HepG2 (cell line): ENCODE results near the gene PLS1. TPM values are rescaled to one million over a fixed set of nuclear protein-coding genes. Genes with fewer than 3 reads are reported as not detected.

Source experiments
- ATAC-seq: fragments of 200-7000 bp; cut with Tn5 transposase; 3 replicates; pipeline ENCODE4 v1.9.1; 2020; ENCODE audit warnings: mild to moderate bottlenecking, moderate library complexity
- BruUV-seq: library from RNA; stranded (reverse); fragments of 400-500 nt; replicated peaks from 2 replicates; lab custom pipeline; 2021; lab: Mats Ljungman, UMichigan
- CTCF ChIA-PET: fragments of 300-600 bp; formaldehyde crosslinking; extraction: SDS; loops from one replicate; lab custom pipeline; 2021; ENCODE audit warnings: low total read pairs, inconsistent platforms, low intra/inter-chr PET ratio; lab: Yijun Ruan, JAX
- POLR2A ChIA-PET: fragments of 350-600 bp; sonication (Branson Sonifier 250); formaldehyde crosslinking; loops from one replicate; lab custom pipeline; 2020; ENCODE audit warnings: antibody characterized with exemption, inconsistent platforms; lab: Yijun Ruan, JAX
- DNase-seq: peaks from one replicate; pipeline ENCODE4 v3.0.0-alpha.2; 2015; ENCODE audit warnings: low spot score
- FAIRE-seq: peaks from 3 replicates; lab custom pipeline; 2011; peaks lifted over from hg19 to GRCh38; lab: Jason Lieb, UNC
- H2AFZ ChIP-seq: one replicate; pipeline ENCODE4 v1.6.1; 2011; ENCODE audit warnings: low read length, inconsistent platforms
- H3K27ac ChIP-seq: fragments of 300-600 bp; 3 replicates; pipeline ENCODE4 v1.8.0; 2011; ENCODE audit warnings: mixed run types, mild to moderate bottlenecking, mixed read lengths, low read length, inconsistent platforms; ENCODE audit not compliant: insufficient read depth; ENCODE audit errors: extremely low read length
- H3K27me3 ChIP-seq, 2 experiments: fragments of 200-600 bp in 1 of 2; 2 replicates in 1 of 2; 3 replicates in 1 of 2; pipeline versions ENCODE4 v1.6.0 to v1.8.0; 2011; ENCODE audit warnings: low read length in 2 of 2, mild to moderate bottlenecking in 2 of 2, moderate library complexity in 2 of 2, inconsistent platforms in 1 of 2; ENCODE audit not compliant: insufficient read depth in 2 of 2, control insufficient read depth in 1 of 2
- H3K36me3 ChIP-seq, 2 experiments: fragments of 200-600 bp in 1 of 2; replicated peaks in 1 of 2; 2 replicates in 1 of 2; 3 replicates in 1 of 2; pipeline versions ENCODE4 v1.5.1 to v1.8.0; 2011; ENCODE audit warnings: low read length in 2 of 2, inconsistent platforms in 1 of 2; ENCODE audit not compliant: insufficient read depth in 2 of 2, control insufficient read depth in 1 of 2
- H3K4me1 ChIP-seq: 2 replicates; pipeline ENCODE4 v1.5.1; 2012; ENCODE audit warnings: low read length, inconsistent platforms; ENCODE audit not compliant: insufficient read depth
- H3K4me2 ChIP-seq: 2 replicates; pipeline ENCODE4 v1.6.0; 2011; ENCODE audit warnings: low read depth, low read length, inconsistent platforms
- H3K4me3 ChIP-seq, 3 experiments: fragments of 200-600 bp in 1 of 3; sonication (generic), shearing (Covaris generic) in 1 of 3; replicated peaks in 1 of 3; 2 replicates each; pipeline ENCODE4 v1.5.1; 2011 to 2016; ENCODE audit warnings: low read length in 3 of 3, inconsistent platforms in 2 of 3, low read depth in 2 of 3, mild to moderate bottlenecking in 2 of 3, control low read depth in 1 of 3, mixed read lengths in 1 of 3; ENCODE audit not compliant: insufficient read depth in 1 of 3
- H3K79me2 ChIP-seq: one replicate; pipeline ENCODE4 v1.6.1; 2011; ENCODE audit warnings: low read length, inconsistent platforms; ENCODE audit not compliant: insufficient read depth
- H3K9ac ChIP-seq: 2 replicates; pipeline ENCODE4 v1.6.0; 2011; ENCODE audit warnings: mild to moderate bottlenecking, low read depth, low read length, inconsistent platforms; ENCODE audit not compliant: insufficient read depth
- H3K9me3 ChIP-seq: 2 replicates; pipeline ENCODE4 v1.5.1; 2012; ENCODE audit warnings: mild to moderate bottlenecking, low read length
- H4K20me1 ChIP-seq: 2 replicates; pipeline ENCODE4 v1.6.0; 2011; ENCODE audit warnings: inconsistent platforms, mild to moderate bottlenecking, low read length, moderate library complexity; ENCODE audit not compliant: insufficient read depth
- ATF3 ChIP-seq: sonication (generic); formaldehyde crosslinking; IDR thresholded peaks from 2 replicates; pipeline ENCODE4 v1.4.0; 2020; ENCODE audit warnings: missing genetic modification reagents
- HIC2 ChIP-seq: sonication (generic); formaldehyde crosslinking; IDR thresholded peaks from 2 replicates; pipeline ENCODE4 v1.9.0; 2022; ENCODE audit warnings: low read depth, missing genetic modification reagents
- HNF4A ChIP-seq: sonication (generic); formaldehyde crosslinking; IDR thresholded peaks from 2 replicates; pipeline ENCODE4 v1.4.0; 2020; ENCODE audit warnings: missing genetic modification reagents
- PBX3 ChIP-seq: sonication (generic); formaldehyde crosslinking; IDR thresholded peaks from 2 replicates; pipeline ENCODE4 v1.8.1; 2023; ENCODE audit warnings: missing genetic modification reagents, inconsistent platforms, borderline replicate concordance
- POLR2A ChIP-seq, 2 experiments: IDR thresholded peaks; 2 replicates each; pipeline ENCODE4 v1.6.1; 2011; ENCODE audit warnings: low read depth in 2 of 2, low read length in 2 of 2, mild to moderate bottlenecking in 1 of 2, moderate library complexity in 1 of 2; ENCODE audit not compliant: insufficient read depth in 1 of 2
- REXO4 ChIP-seq: sonication (generic); formaldehyde crosslinking; IDR thresholded peaks from 2 replicates; pipeline ENCODE4 v1.8.0; 2022; ENCODE audit warnings: missing genetic modification reagents, mild to moderate bottlenecking, borderline replicate concordance
- RFXAP ChIP-seq: sonication (generic); formaldehyde crosslinking; IDR thresholded peaks from 2 replicates; pipeline ENCODE4 v1.4.0; 2020; ENCODE audit warnings: missing genetic modification reagents, borderline replicate concordance
- RNF2 ChIP-seq: fragments of 450-650 bp; conservative IDR thresholded peaks from 2 replicates; pipeline ENCODE4 v1.6.1; 2016; ENCODE audit warnings: low read depth
- STAT6 ChIP-seq: sonication (generic); formaldehyde crosslinking; IDR thresholded peaks from 2 replicates; pipeline ENCODE4 v1.4.0; 2020; ENCODE audit warnings: missing genetic modification reagents, mild to moderate bottlenecking, borderline replicate concordance
- ZNF136 ChIP-seq: sonication (generic); formaldehyde crosslinking; IDR thresholded peaks from 2 replicates; pipeline ENCODE4 v1.8.1; 2022; ENCODE audit warnings: low read depth, mild to moderate bottlenecking, moderate library complexity, missing genetic modification reagents
- ZNF251 ChIP-seq: sonication (generic); formaldehyde crosslinking; IDR thresholded peaks from 2 replicates; pipeline ENCODE4 v1.9.0; 2021; ENCODE audit warnings: mild to moderate bottlenecking, missing genetic modification reagents
- ZNF563 ChIP-seq: sonication (generic); formaldehyde crosslinking; IDR thresholded peaks from 2 replicates; pipeline ENCODE4 v1.8.0; 2022; ENCODE audit warnings: mild to moderate bottlenecking, moderate library complexity, missing genetic modification reagents
- ZNF570 ChIP-seq: sonication (generic); formaldehyde crosslinking; IDR thresholded peaks from 2 replicates; pipeline ENCODE4 v1.4.0; 2020; ENCODE audit warnings: mild to moderate bottlenecking, missing genetic modification reagents, borderline replicate concordance
- ZNF652 ChIP-seq: IDR thresholded peaks from 2 replicates; pipeline ENCODE4 v1.6.1; 2016; ENCODE audit warnings: low read depth, borderline replicate concordance
- WGBS: methylation state at CpG from one replicate; pipeline ENCODE4 v1.1.6; 2017; ENCODE audit warnings: low lambda C conversion rate; 5-methylcytosine and 5-hydroxymethylcytosine counted together
- in situ Hi-C: cut with HindIII; loops from 2 replicates; pipeline ENCODE4 v1.10.0; 2017; ENCODE audit warnings: low pct_unique_long_range_greater_than_20kb; ENCODE audit not compliant: extremely low pct_ligation_motif_present
- intact Hi-C: fragments of 100-400 bp; cut with micrococcal nuclease; formaldehyde crosslinking; loops from one replicate; pipeline ENCODE4 v1.10.0; 2022; ENCODE audit not compliant: unreplicated experiment
- polyA plus RNA-seq, 8 experiments: library from polyadenylated mRNA; depleted of rRNA in 3 of 8; stranded (reverse) in 7 of 8; unstranded in 1 of 8; fragments of >200 nt; fragmentation: Illumina TruSeq in 4 of 8; extraction: Trizol in 4 of 8; gene quantifications; 2 replicates each; pipeline versions ENCODE4 v1.2.1 to v1.2.3, GENCODE V29; 2011 to 2016; ENCODE audit warnings: low read depth in 4 of 8, missing spikeins in 1 of 8, mixed read lengths in 1 of 8; ENCODE audit not compliant: insufficient read depth in 1 of 8
- total RNA-seq, 5 experiments: library from RNA; depleted of rRNA; stranded (reverse); fragments of >200 nt; fragmentation: Illumina TruSeq; extraction: Trizol; gene quantifications; 2 replicates each; pipeline ENCODE4 v1.2.3, GENCODE V29; 2016; ENCODE audit warnings: low read depth in 1 of 5

PLS1 gene
- total and polyA plus RNA-seq, 2 of the 13 experiments (the other 11 are each of a cell fraction or from before 2014, with no cell fraction given): 11.2 to 21.1 TPM

- no peak overlapping the region for H3K4me3 ChIP-seq
- no peaks in the 10 kb centered on the region for H3K36me3 ChIP-seq
- no TSS peak for BruUV-seq
- no peaks in the 10 kb centered on the region for H4K20me1 ChIP-seq
- intact Hi-C loops: no loop called here
- H3K27me3 ChIP-seq: no peaks in the 10 kb centered on the region
- ChIA-PET CTCF (no interaction called here), POLR2A (no interaction called here)
- no peak overlapping the region for H3K27ac ChIP-seq
- FAIRE-seq (no peak), DNase-seq (no peak), ATAC-seq (no peak)
- in situ Hi-C loops: no loop called here
- 90% methylated on average over 6 of the region's 6 CpGs for WGBS
- no peak overlapping the region for H3K4me2 ChIP-seq
- no peak overlapping the region for H3K9ac ChIP-seq
- H3K4me1 ChIP-seq: peaks cover 26% of the 10 kb centered on the region
- no peaks in the 10 kb centered on the region for H3K79me2 ChIP-seq
- TF ChIP-seq PBX3 (CRISPR knock-in tag) (no peak), ZNF563 (CRISPR knock-in tag) (no peak), HNF4A (CRISPR knock-in tag) (no peak)
- H3K9me3 ChIP-seq: no peaks in the 10 kb centered on the region
- no peak overlapping the region for H2AFZ ChIP-seq
Observed at GRCh38 chr3:142660383-142660782, 64.2 kb downstream of the PLS1 start.

- CTCF ChIA-PET: no interaction called here
- TF ChIP-seq ZNF136 (no peak), RNF2 (no peak), REXO4 (CRISPR knock-in tag) (no peak), POLR2A (IDR thresholded peaks at IDR 0.05; ENCODE audit: insufficient read depth in 1 of 2, low read depth in 2 of 2, low read length in 2 of 2) (no peak), STAT6 (CRISPR knock-in tag) (no peak), ZNF251 (CRISPR knock-in tag) (no peak), ZNF652 (no peak), HIC2 (CRISPR knock-in tag) (no peak), ZNF570 (CRISPR knock-in tag) (no peak), RFXAP (CRISPR knock-in tag) (no peak), ATF3 (no peak)
Observed at GRCh38 chr3:142660893-142661292, 64.7 kb downstream of the PLS1 start.

More at GRCh38 chr3:142660893-142661292, 64.7 kb downstream of the PLS1 start:
- ATAC-seq: no peak
- Histone ChIP-seq H3K79me2 (no peaks in the 10 kb centered on the region), H3K9ac (no peak overlapping the region), H3K4me2 (no peak overlapping the region), H2AFZ (no peak overlapping the region), H3K4me1 (peaks cover 27% of the 10 kb centered on the region), H3K36me3 (no peaks in the 10 kb centered on the region), H4K20me1 (no peaks in the 10 kb centered on the region), H3K27ac (no peak overlapping the region), H3K27me3 (no peaks in the 10 kb centered on the region), H3K9me3 (no peaks in the 10 kb centered on the region), H3K4me3 (no peak overlapping the region)
- in situ Hi-C loops: no loop called here
- BruUV-seq: no TSS peak
- POLR2A ChIA-PET: no interaction called here
- intact Hi-C loops: no loop called here
- no peak for DNase-seq
- no peak for FAIRE-seq
